Measurements from ENCODE around the gene ADGRG1.

GRCh38 chr16:57629516-57630406 lies 1.3 kb downstream of the ADGRG1 start:
- TF ChIP-seq, protein P1, sequence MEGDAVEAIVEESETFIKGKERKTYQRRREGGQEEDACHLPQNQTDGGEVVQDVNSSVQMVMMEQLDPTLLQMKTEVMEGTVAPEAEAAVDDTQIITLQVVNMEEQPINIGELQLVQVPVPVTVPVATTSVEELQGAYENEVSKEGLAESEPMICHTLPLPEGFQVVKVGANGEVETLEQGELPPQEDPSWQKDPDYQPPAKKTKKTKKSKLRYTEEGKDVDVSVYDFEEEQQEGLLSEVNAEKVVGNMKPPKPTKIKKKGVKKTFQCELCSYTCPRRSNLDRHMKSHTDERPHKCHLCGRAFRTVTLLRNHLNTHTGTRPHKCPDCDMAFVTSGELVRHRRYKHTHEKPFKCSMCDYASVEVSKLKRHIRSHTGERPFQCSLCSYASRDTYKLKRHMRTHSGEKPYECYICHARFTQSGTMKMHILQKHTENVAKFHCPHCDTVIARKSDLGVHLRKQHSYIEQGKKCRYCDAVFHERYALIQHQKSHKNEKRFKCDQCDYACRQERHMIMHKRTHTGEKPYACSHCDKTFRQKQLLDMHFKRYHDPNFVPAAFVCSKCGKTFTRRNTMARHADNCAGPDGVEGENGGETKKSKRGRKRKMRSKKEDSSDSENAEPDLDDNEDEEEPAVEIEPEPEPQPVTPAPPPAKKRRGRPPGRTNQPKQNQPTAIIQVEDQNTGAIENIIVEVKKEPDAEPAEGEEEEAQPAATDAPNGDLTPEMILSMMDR (IDR thresholded peaks at IDR 0.05): no peak
- TF ChIP-seq POLR2A (IDR thresholded peaks at IDR 0.05): no peak

Measured in uterus (tissue), 2 donors.